KBM-7 (cell line): ENCODE data around the gene RAD50.
"Not testable (repeated sequence)": the region's sequence is repeated elsewhere in the genome, so short reads cannot be mapped to it uniquely, and the experiment has no call there.

Experiments
- DNase-seq: peaks from one replicate; pipeline ENCODE4 v3.0.0-alpha.2; 2015
- in situ Hi-C: fragments of 300-500 bp; cut with MboI; formaldehyde crosslinking; loops from 2 replicates; pipeline ENCODE4 v1.14.3; 2020; ENCODE audit warnings: low sequenced_read_pairs, low pct_unique_long_range_greater_than_20kb, mixed read lengths

Gene RAD50

GRCh38 chr5:132684922-132685720, 128.3 kb downstream of the RAD50 start:
- DNase-seq: no peak
- in situ Hi-C loops: no loop called here

GRCh38 chr5:132686193-132686592, 129.4 kb downstream of the RAD50 start:
- DNase-seq: no peak
- in situ Hi-C loops: no loop called here

- in situ Hi-C loops: no loop called here
- DNase-seq: no peak
Measured at GRCh38 chr5:132687995-132688394, 131.2 kb downstream of the RAD50 start.

GRCh38 chr5:132688536-132689339, 132.0 kb downstream of the RAD50 start:
- in situ Hi-C loops: no loop called here
- DNase-seq: peak; percentile 37

GRCh38 chr5:132689513-132689912, 132.7 kb downstream of the RAD50 start:
- in situ Hi-C loops: no loop called here

GRCh38 chr5:132690156-132690555, 133.4 kb downstream of the RAD50 start:
- in situ Hi-C loops: no loop called here
- DNase-seq: no peak

More at GRCh38 chr5:132689513-132689912, 132.7 kb downstream of the RAD50 start:
- DNase-seq: no peak

- DNase-seq, in situ Hi-C loops: not testable (repeated sequence)
Measured at GRCh38 chr5:132691755-132692631, 135.2 kb downstream of the RAD50 start.

GRCh38 chr5:132692632-132692967, 135.8 kb downstream of the RAD50 start:
- no peak for DNase-seq
- in situ Hi-C loops: no loop called here
